ENCODE data around the gene PEX19.

Gene PEX19

GRCh38 chr1:160277330-160277729, 7.6 kb downstream of the PEX19 start:
- no peak for DNase-seq

- DNase-seq, result no peak
Measured at GRCh38 chr1:160271025-160271424, 13.9 kb downstream of the PEX19 start.

- no peak for DNase-seq
Measured at GRCh38 chr1:160267284-160267991, 17.5 kb downstream of the PEX19 start.

- no peak for DNase-seq
Measured at GRCh38 chr1:160264795-160265307, 20.1 kb downstream of the PEX19 start.

- DNase-seq, result peak; percentile 98
Measured at GRCh38 chr1:160261893-160262794, 22.8 kb downstream of the PEX19 start, which contains the start of gene DCAF8. Gene DCAF8, minus strand, starts transcription at chr1:160262549. Its CDS starts 18,541 bp downstream, at chr1:160244008.

- DNase-seq, result peak; percentile 79
Measured at GRCh38 chr1:160261556-160261892, 23.4 kb downstream of the PEX19 start.

- DNase-seq, result no peak
Measured at GRCh38 chr1:160260406-160261382, 24.2 kb downstream of the PEX19 start.

GRCh38 chr1:160258177-160258798, 26.6 kb downstream of the PEX19 start:
- DNase-seq, result no peak

GRCh38 chr1:160257411-160258015, 27.4 kb downstream of the PEX19 start:
- DNase-seq, result no peak

GRCh38 chr1:160256396-160257046, 28.4 kb downstream of the PEX19 start:
- DNase-seq, result no peak

GRCh38 chr1:160255781-160256300, 29.1 kb downstream of the PEX19 start:
- DNase-seq, result no peak

- DNase-seq, result peak; percentile 72
Measured at GRCh38 chr1:160251687-160252526, 33.0 kb downstream of the PEX19 start.

GRCh38 chr1:160251011-160251410, 33.9 kb downstream of the PEX19 start:
- DNase-seq, result no peak

GRCh38 chr1:160247053-160247452, 37.9 kb downstream of the PEX19 start:
- no peak for DNase-seq

- no peak for DNase-seq
Measured at GRCh38 chr1:160245434-160245833, 39.5 kb downstream of the PEX19 start.

- no peak for DNase-seq
Measured at GRCh38 chr1:160244209-160244608, 40.7 kb downstream of the PEX19 start.

- no peak for DNase-seq
Measured at GRCh38 chr1:160243767-160244166, 41.2 kb downstream of the PEX19 start.

GRCh38 chr1:160239582-160240299, 45.2 kb downstream of the PEX19 start:
- no peak for DNase-seq

- DNase-seq, result no peak
Measured at GRCh38 chr1:160238408-160238807, 46.5 kb downstream of the PEX19 start.
